ENCODE results near the gene RYR1.
"Not testable (repeated sequence)": the region's sequence is repeated elsewhere in the genome, so short reads cannot be mapped to it uniquely, and the experiment has no call there.

RYR1 gene

GRCh38 chr19:38549942-38550341 is 116.5 kb downstream of the RYR1 start:
- Mint-ChIP-seq H3K27me3 (ENCODE audit: low read depth, poor library complexity) (peaks cover under 1% of the 10 kb centered on the region), H3K9me3 (no peaks in the 10 kb centered on the region), H3K4me3 (no peak overlapping the region), H3K27ac (no peak overlapping the region), H3K36me3 (ENCODE audit: low read depth) (no peaks in the 10 kb centered on the region), H3K4me1 (peaks cover 3% of the 10 kb centered on the region)
- TF ChIP-seq, protein P1, sequence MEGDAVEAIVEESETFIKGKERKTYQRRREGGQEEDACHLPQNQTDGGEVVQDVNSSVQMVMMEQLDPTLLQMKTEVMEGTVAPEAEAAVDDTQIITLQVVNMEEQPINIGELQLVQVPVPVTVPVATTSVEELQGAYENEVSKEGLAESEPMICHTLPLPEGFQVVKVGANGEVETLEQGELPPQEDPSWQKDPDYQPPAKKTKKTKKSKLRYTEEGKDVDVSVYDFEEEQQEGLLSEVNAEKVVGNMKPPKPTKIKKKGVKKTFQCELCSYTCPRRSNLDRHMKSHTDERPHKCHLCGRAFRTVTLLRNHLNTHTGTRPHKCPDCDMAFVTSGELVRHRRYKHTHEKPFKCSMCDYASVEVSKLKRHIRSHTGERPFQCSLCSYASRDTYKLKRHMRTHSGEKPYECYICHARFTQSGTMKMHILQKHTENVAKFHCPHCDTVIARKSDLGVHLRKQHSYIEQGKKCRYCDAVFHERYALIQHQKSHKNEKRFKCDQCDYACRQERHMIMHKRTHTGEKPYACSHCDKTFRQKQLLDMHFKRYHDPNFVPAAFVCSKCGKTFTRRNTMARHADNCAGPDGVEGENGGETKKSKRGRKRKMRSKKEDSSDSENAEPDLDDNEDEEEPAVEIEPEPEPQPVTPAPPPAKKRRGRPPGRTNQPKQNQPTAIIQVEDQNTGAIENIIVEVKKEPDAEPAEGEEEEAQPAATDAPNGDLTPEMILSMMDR (IDR thresholded peaks at IDR 0.05), result no peak
- no peak for DNase-seq

DNA sequence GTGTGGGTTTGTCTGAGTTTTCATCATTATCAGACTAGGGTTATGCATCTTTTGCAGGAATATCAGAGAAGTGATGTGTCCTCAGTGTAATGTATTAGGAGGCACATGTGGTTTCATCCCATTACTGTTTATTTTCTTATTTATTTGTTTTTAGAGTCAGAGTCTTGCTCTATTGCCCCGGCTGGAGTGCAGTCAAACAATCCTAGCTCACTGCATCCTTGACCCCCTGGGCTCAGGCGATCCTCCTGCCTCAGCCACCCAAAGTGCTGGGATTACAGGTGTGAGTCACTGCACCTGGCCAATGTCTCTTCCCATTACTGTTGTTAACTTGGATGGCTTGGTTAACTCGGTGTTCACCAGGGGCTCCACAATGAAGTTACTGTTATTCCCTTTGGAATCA is 116.9 kb downstream of the RYR1 start:
- no peaks in the 10 kb centered on the region for H3K9me3 Mint-ChIP-seq
- no peak for DNase-seq
- no peaks in the 10 kb centered on the region for H3K36me3 Mint-ChIP-seq (ENCODE audit: low read depth)
- no peak overlapping the region for H3K4me3 Mint-ChIP-seq
- no peak overlapping the region for H3K27ac Mint-ChIP-seq
- no peaks in the 10 kb centered on the region for H3K4me1 Mint-ChIP-seq
- H3K27me3 Mint-ChIP-seq (ENCODE audit: low read depth, poor library complexity), result peaks cover 4% of the 10 kb centered on the region
- TF ChIP-seq, protein P1 (IDR thresholded peaks at IDR 0.05), result no peak

GRCh38 chr19:38551450-38551813 is 117.9 kb downstream of the RYR1 start:
- Mint-ChIP-seq H3K4me3 (no peak overlapping the region), H3K27ac (peak overlapping the region; percentile 4), H3K9me3 (no peaks in the 10 kb centered on the region), H3K36me3 (ENCODE audit: low read depth) (no peaks in the 10 kb centered on the region), H3K4me1 (no peaks in the 10 kb centered on the region), H3K27me3 (ENCODE audit: low read depth, poor library complexity) (peaks cover 7% of the 10 kb centered on the region)
- TF ChIP-seq, protein P1 (IDR thresholded peaks at IDR 0.05), result no peak
- no peak for DNase-seq

DNA sequence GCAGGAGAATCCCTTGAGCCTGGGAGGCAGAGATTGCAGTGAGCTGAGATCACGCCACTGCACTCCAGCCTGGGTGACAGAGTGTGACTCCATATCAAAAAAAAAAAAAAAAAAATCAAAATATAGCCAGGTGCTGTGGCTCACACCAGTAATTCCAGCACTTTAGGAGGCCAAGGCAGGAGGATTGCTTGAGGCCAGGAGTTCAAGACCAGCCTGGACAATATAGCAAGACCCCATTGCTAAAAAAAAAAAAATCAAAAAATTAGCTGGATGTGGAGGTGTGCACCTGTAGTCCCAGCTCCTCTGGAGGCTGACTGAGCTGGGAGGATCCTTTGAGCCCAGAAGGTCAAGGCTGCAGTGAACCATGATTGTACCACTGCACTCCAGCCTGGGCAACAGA is 119.7 kb downstream of the RYR1 start:
- H3K4me1 Mint-ChIP-seq; H3K27ac Mint-ChIP-seq; H3K4me3 Mint-ChIP-seq; H3K9me3 Mint-ChIP-seq; H3K36me3 Mint-ChIP-seq (ENCODE audit: low read depth); DNase-seq; H3K27me3 Mint-ChIP-seq (ENCODE audit: low read depth, poor library complexity): not testable (repeated sequence)

- H3K4me3 Mint-ChIP-seq, result no peak overlapping the region
- peaks cover 7% of the 10 kb centered on the region for H3K27me3 Mint-ChIP-seq (ENCODE audit: low read depth, poor library complexity)
- TF ChIP-seq, protein P1 (IDR thresholded peaks at IDR 0.05), result no peak
- H3K27ac Mint-ChIP-seq, result no peak overlapping the region
- H3K9me3 Mint-ChIP-seq, result no peaks in the 10 kb centered on the region
- DNase-seq, result no peak
- no peaks in the 10 kb centered on the region for H3K36me3 Mint-ChIP-seq (ENCODE audit: low read depth)
- H3K4me1 Mint-ChIP-seq, result no peaks in the 10 kb centered on the region
Observed at GRCh38 chr19:38554676-38555141, 121.2 kb downstream of the RYR1 start.

- Mint-ChIP-seq H3K4me1 (no peaks in the 10 kb centered on the region), H3K9me3 (no peaks in the 10 kb centered on the region), H3K36me3 (ENCODE audit: low read depth) (no peaks in the 10 kb centered on the region), H3K27ac (no peak overlapping the region), H3K4me3 (no peak overlapping the region), H3K27me3 (ENCODE audit: low read depth, poor library complexity) (peaks cover 7% of the 10 kb centered on the region)
- DNase-seq, result no peak
- TF ChIP-seq, protein P1 (IDR thresholded peaks at IDR 0.05), result no peak
Observed at GRCh38 chr19:38555200-38555599, 121.7 kb downstream of the RYR1 start.

Data from nephron progenitor cell (in vitro differentiated cells).